Limb (tissue), 2 donors: ENCODE measurements around the gene UGT2B17.

Source experiments
- DNase-seq, 2 donors: peaks; one replicate each; pipeline ENCODE4 v3.0.0-alpha.2; 2016; ENCODE audit errors: extremely low spot score in 2 of 2

UGT2B17 gene

GRCh38 chr4:68489338-68489737 lies 86.8 kb downstream of the UGT2B17 start:
- DNase-seq: no peak
